Measurements from ENCODE around the gene CHD6.

The CHD6 gene

GRCh38 chr20:41563087-41563486 is 55.1 kb downstream of the CHD6 start:
- no peak for TF ChIP-seq CTCF (IDR thresholded peaks at IDR 0.05; ENCODE audit: insufficient read depth, low read length, missing control alignments)
- H3K4me3 ChIP-seq (ENCODE audit: low read depth, low read length) = no peak overlapping the region
- CTCF ChIA-PET = interaction anchor here (0.9 to 3.5 kb wide), 3 partner anchors 8 to 124 kb away, joined by 3 to 15 read pairs (median 4); no protein-coding TSS in a partner anchor
- DNase-seq (ENCODE audit: low read depth, low spot score) = no peak
- POLR2A ChIA-PET = interaction anchor here (1.1 kb wide), 1 partner anchor 55 kb away, joined by 3 read pairs; the partner anchor contains the start of gene CHD6

GRCh38 chr20:41560970-41561369 is 57.2 kb downstream of the CHD6 start:
- DNase-seq (ENCODE audit: low read depth, low spot score) = no peak
- no peak overlapping the region for H3K4me3 ChIP-seq (ENCODE audit: low read depth, low read length)
- ChIA-PET POLR2A (no interaction called here), CTCF (interaction anchor here (1.6 to 3.5 kb wide), 2 partner anchors 10 to 13 kb away, joined by 3 to 15 read pairs; no protein-coding TSS in a partner anchor)
- TF ChIP-seq CTCF (IDR thresholded peaks at IDR 0.05; ENCODE audit: insufficient read depth, low read length, missing control alignments) = no peak

- no peak for DNase-seq (ENCODE audit: low read depth, low spot score)
- no peak for TF ChIP-seq CTCF (IDR thresholded peaks at IDR 0.05; ENCODE audit: insufficient read depth, low read length, missing control alignments)
- CTCF ChIA-PET = interaction anchor here (1.0 to 3.5 kb wide), 3 partner anchors 11 to 19 kb away, joined by 4 to 15 read pairs (median 7); no protein-coding TSS in a partner anchor
- H3K4me3 ChIP-seq (ENCODE audit: low read depth, low read length) = no peak overlapping the region
- POLR2A ChIA-PET = interaction anchor here (0.7 kb wide), 1 partner anchor 12 kb away, joined by 3 read pairs; no protein-coding TSS in a partner anchor
These were observed 58.5 kb downstream of the CHD6 start for GRCh38 chr20:41559658-41560057.

GRCh38 chr20:41553142-41553879 is 64.9 kb downstream of the CHD6 start:
- ChIA-PET POLR2A (no interaction called here), CTCF (no interaction called here)
- DNase-seq (ENCODE audit: low read depth, low spot score) = no peak
- TF ChIP-seq CTCF (IDR thresholded peaks at IDR 0.05; ENCODE audit: insufficient read depth, low read length, missing control alignments) = no peak
- no peak overlapping the region for H3K4me3 ChIP-seq (ENCODE audit: low read depth, low read length)

- POLR2A ChIA-PET = interaction anchor here (0.5 kb wide), 1 partner anchor 16 kb away, joined by 4 read pairs; no protein-coding TSS in a partner anchor
These were observed 65.7 kb downstream of the CHD6 start for GRCh38 chr20:41552295-41553068.

More at GRCh38 chr20:41552295-41553068, 65.7 kb downstream of the CHD6 start:
- H3K4me3 ChIP-seq (ENCODE audit: low read depth, low read length) = no peak overlapping the region
- DNase-seq (ENCODE audit: low read depth, low spot score) = no peak
- TF ChIP-seq CTCF (IDR thresholded peaks at IDR 0.05; ENCODE audit: insufficient read depth, low read length, missing control alignments) = no peak
- CTCF ChIA-PET = no interaction called here
